KMS-11 (cell line): ENCODE measurements around the gene TMEM89.

Experiments used
- H2AFZ ChIP-seq: fragments of 200-600 bp; sonication (generic); 2 replicates; pipeline ENCODE4 v1.6.1; 2016; ENCODE audit warnings: antibody characterized with exemption, mixed run types, low read depth
- H3K27ac ChIP-seq: fragments of 200-600 bp; sonication (generic); 2 replicates; pipeline ENCODE4 v1.6.1; 2016; ENCODE audit warnings: mild to moderate bottlenecking, mixed run types
- H3K27me3 ChIP-seq: fragments of 200-600 bp; sonication (generic); 2 replicates; pipeline ENCODE4 v1.6.1; 2017; ENCODE audit warnings: mild to moderate bottlenecking, low read depth, mixed run types, moderate library complexity; ENCODE audit not compliant: insufficient read depth
- H3K36me3 ChIP-seq: fragments of 200-600 bp; sonication (generic); 2 replicates; pipeline ENCODE4 v1.6.1; 2017; ENCODE audit warnings: mild to moderate bottlenecking, mixed run types; ENCODE audit not compliant: insufficient read depth
- H3K4me1 ChIP-seq: fragments of 200-600 bp; sonication (generic); 2 replicates; pipeline ENCODE4 v1.6.1; 2016; ENCODE audit warnings: mild to moderate bottlenecking, low read depth, mixed run types; ENCODE audit not compliant: poor library complexity, severe bottlenecking
- H3K4me2 ChIP-seq: fragments of 200-600 bp; sonication (generic); 2 replicates; pipeline ENCODE4 v1.7.0; 2016; ENCODE audit warnings: mild to moderate bottlenecking, mixed run types
- H3K4me3 ChIP-seq: fragments of 200-600 bp; sonication (generic); IDR thresholded peaks from 2 replicates; pipeline ENCODE4 v1.6.1; 2017; ENCODE audit warnings: low read depth, low read length, mixed read lengths; ENCODE audit not compliant: insufficient read depth
- H3K79me2 ChIP-seq: fragments of 200-600 bp; sonication (generic); 2 replicates; pipeline ENCODE4 v1.6.1; 2016; ENCODE audit warnings: low read depth, mixed run types; ENCODE audit not compliant: insufficient read depth
- H3K9ac ChIP-seq: fragments of 200-600 bp; sonication (generic); 2 replicates; pipeline ENCODE4 v1.6.1; 2016; ENCODE audit warnings: mild to moderate bottlenecking, mixed run types
- H4K20me1 ChIP-seq: fragments of 200-600 bp; sonication (generic); 2 replicates; pipeline ENCODE4 v1.6.1; 2016; ENCODE audit warnings: mild to moderate bottlenecking, mixed run types; ENCODE audit not compliant: insufficient read depth
- CTCF ChIP-seq: fragments of 200-600 bp; sonication (generic); conservative IDR thresholded peaks from 2 replicates; pipeline ENCODE4 v1.6.1; 2017; ENCODE audit warnings: low read depth, mild to moderate bottlenecking, antibody characterized with exemption, low read length, moderate library complexity, mixed read lengths

Gene TMEM89

GRCh38 chr3:48607519-48607918 lies 14.1 kb downstream of the TMEM89 start:
- H3K4me3 ChIP-seq, result no peak overlapping the region
- H4K20me1 ChIP-seq, result no peaks in the 10 kb centered on the region
- peaks cover 10% of the 10 kb centered on the region for H3K79me2 ChIP-seq
- no peak overlapping the region for H3K27ac ChIP-seq
- no peaks in the 10 kb centered on the region for H3K36me3 ChIP-seq
- H2AFZ ChIP-seq, result no peak overlapping the region
- H3K4me1 ChIP-seq, result peaks cover 7% of the 10 kb centered on the region
- TF ChIP-seq CTCF, result no peak
- H3K9ac ChIP-seq, result no peak overlapping the region
- H3K4me2 ChIP-seq, result no peak overlapping the region
- no peaks in the 10 kb centered on the region for H3K27me3 ChIP-seq

- Histone ChIP-seq H3K4me2 (no peak overlapping the region), H3K79me2 (no peaks in the 10 kb centered on the region), H4K20me1 (no peaks in the 10 kb centered on the region), H3K27ac (no peak overlapping the region), H3K9ac (no peak overlapping the region), H3K27me3 (no peaks in the 10 kb centered on the region), H3K4me1 (no peaks in the 10 kb centered on the region), H3K4me3 (no peak overlapping the region), H3K36me3 (no peaks in the 10 kb centered on the region), H2AFZ (no peak overlapping the region)
- no peak for TF ChIP-seq CTCF
Measured at GRCh38 chr3:48601622-48601994, 20.0 kb downstream of the TMEM89 start.

- no peak overlapping the region for H3K27ac ChIP-seq
- no peak overlapping the region for H2AFZ ChIP-seq
- H3K4me3 ChIP-seq, result no peak overlapping the region
- no peaks in the 10 kb centered on the region for H4K20me1 ChIP-seq
- no peaks in the 10 kb centered on the region for H3K27me3 ChIP-seq
- no peak overlapping the region for H3K9ac ChIP-seq
- H3K36me3 ChIP-seq, result no peaks in the 10 kb centered on the region
- H3K4me1 ChIP-seq, result no peaks in the 10 kb centered on the region
- H3K79me2 ChIP-seq, result no peaks in the 10 kb centered on the region
- H3K4me2 ChIP-seq, result no peak overlapping the region
- no peak for TF ChIP-seq CTCF
Measured at GRCh38 chr3:48600711-48601621, 20.6 kb downstream of the TMEM89 start.

- no peak overlapping the region for H3K4me2 ChIP-seq
- no peaks in the 10 kb centered on the region for H3K79me2 ChIP-seq
- no peak overlapping the region for H2AFZ ChIP-seq
- no peaks in the 10 kb centered on the region for H3K27me3 ChIP-seq
- H3K4me3 ChIP-seq, result no peak overlapping the region
- no peaks in the 10 kb centered on the region for H3K4me1 ChIP-seq
- H3K9ac ChIP-seq, result no peak overlapping the region
- H3K27ac ChIP-seq, result no peak overlapping the region
- H4K20me1 ChIP-seq, result no peaks in the 10 kb centered on the region
- no peak for TF ChIP-seq CTCF
- H3K36me3 ChIP-seq, result no peaks in the 10 kb centered on the region
Measured at GRCh38 chr3:48599509-48600285, 21.9 kb downstream of the TMEM89 start.
